IMR-90 (cell line): ENCODE results near the gene KDM6B. TPM values are rescaled to one million over a fixed set of nuclear protein-coding genes. Genes with fewer than 3 reads are reported as not detected.
A peak's percentile ranks its signal among the peaks of the same experiment; 100 is the strongest.

ENCODE experiments used
- ATAC-seq: fragments of 200-7000 bp; cut with Tn5 transposase; 2 replicates; pipeline ENCODE4 v1.9.1; 2020; ENCODE audit warnings: low read depth, mild to moderate bottlenecking, moderate library complexity
- BruUV-seq: library from RNA; stranded (reverse); fragments of 400-500 nt; replicated peaks from 2 replicates; lab custom pipeline; 2021; lab: Mats Ljungman, UMichigan
- CTCF ChIA-PET: fragments of 300-600 bp; formaldehyde crosslinking; extraction: SDS; loops from one replicate; lab custom pipeline; 2021; ENCODE audit warnings: antibody characterized with exemption; lab: Yijun Ruan, JAX
- POLR2A ChIA-PET: fragments of 300-600 bp; sonication (Branson Sonifier 250); formaldehyde crosslinking; loops from one replicate; lab custom pipeline; 2022; ENCODE audit warnings: antibody characterized with exemption; ENCODE audit not compliant: unreplicated experiment; lab: Charles Lee
- DNase-seq: peaks from one replicate; pipeline ENCODE4 v3.0.0; 2013
- H2AFZ ChIP-seq: replicated peaks from 2 replicates; pipeline ENCODE3; 2013; ENCODE audit warnings: low read length, mild to moderate bottlenecking; ENCODE audit not compliant: poor library complexity
- H2AK5ac ChIP-seq: 2 replicates; pipeline ENCODE4 v1.6.1; 2013; ENCODE audit warnings: low read depth, low read length, inconsistent platforms
- H2AK9ac ChIP-seq: replicated peaks from 2 replicates; pipeline ENCODE3; 2013; ENCODE audit warnings: mild to moderate bottlenecking, low read depth, low read length, moderate library complexity; ENCODE audit not compliant: poor library complexity
- H2BK120ac ChIP-seq: 2 replicates; pipeline ENCODE4 v1.6.1; 2013; ENCODE audit warnings: low read depth, low read length, inconsistent platforms
- H2BK15ac ChIP-seq: 3 replicates; pipeline ENCODE4 v1.6.1; 2013; ENCODE audit warnings: low read depth, low read length, inconsistent platforms
- H2BK20ac ChIP-seq: 2 replicates; pipeline ENCODE4 v1.6.1; 2013; ENCODE audit warnings: low read depth, mild to moderate bottlenecking, inconsistent platforms, low read length, moderate library complexity
- H2BK5ac ChIP-seq: 2 replicates; pipeline ENCODE4 v1.6.1; 2013; ENCODE audit warnings: mild to moderate bottlenecking, low read depth, low read length, inconsistent platforms; ENCODE audit not compliant: poor library complexity, severe bottlenecking
- H3K14ac ChIP-seq: replicated peaks from 2 replicates; pipeline ENCODE4 v1.6.1; 2013; ENCODE audit warnings: low read depth, low read length, inconsistent platforms
- H3K18ac ChIP-seq: 2 replicates; pipeline ENCODE4 v1.6.1; 2013; ENCODE audit warnings: low read depth, low read length, control low read depth
- H3K23ac ChIP-seq: 2 replicates; pipeline ENCODE4 v1.6.1; 2013; ENCODE audit warnings: low read depth, low read length, inconsistent platforms
- H3K27ac ChIP-seq: 2 replicates; pipeline ENCODE4 v1.5.1; 2013; ENCODE audit warnings: mild to moderate bottlenecking, control low read depth, low read length; ENCODE audit not compliant: insufficient read depth
- H3K27me3 ChIP-seq: 2 replicates; pipeline ENCODE4 v1.6.1; 2013; ENCODE audit warnings: low read length; ENCODE audit not compliant: control insufficient read depth, insufficient read depth
- H3K36me3 ChIP-seq: 2 replicates; pipeline ENCODE4 v1.6.1; 2013; ENCODE audit warnings: low read length, mixed read lengths; ENCODE audit not compliant: control insufficient read depth, insufficient read depth
- H3K4ac ChIP-seq: 2 replicates; pipeline ENCODE4 v1.6.1; 2013; ENCODE audit warnings: low read depth, low read length, inconsistent platforms
- H3K4me1 ChIP-seq: 2 replicates; pipeline ENCODE4 v1.6.1; 2013; ENCODE audit warnings: low read length, mixed read lengths; ENCODE audit not compliant: control insufficient read depth, insufficient read depth
- H3K4me2 ChIP-seq: 2 replicates; pipeline ENCODE4 v1.6.1; 2013; ENCODE audit warnings: low read depth, mild to moderate bottlenecking, control low read depth, low read length, moderate library complexity
- H3K4me3 ChIP-seq: 2 replicates; pipeline ENCODE4 v1.5.1; 2013; ENCODE audit warnings: low read depth, mild to moderate bottlenecking, control low read depth, low read length, moderate library complexity; ENCODE audit not compliant: insufficient read depth
- H3K56ac ChIP-seq: 2 replicates; pipeline ENCODE4 v1.6.1; 2013; ENCODE audit warnings: low read length, inconsistent platforms; ENCODE audit not compliant: insufficient read depth; ENCODE audit errors: extremely low read depth
- H3K79me1 ChIP-seq, 2 experiments: 2 replicates each; pipeline ENCODE4 v1.6.1; 2013; ENCODE audit warnings: low read length in 2 of 2, inconsistent platforms in 1 of 2, low read depth in 1 of 2
- H3K9ac ChIP-seq: 2 replicates; pipeline ENCODE4 v1.6.1; 2013; ENCODE audit warnings: low read depth, low read length, control low read depth
- H3K9me1 ChIP-seq: 2 replicates; pipeline ENCODE4 v1.6.1; 2013; ENCODE audit warnings: low read length, inconsistent platforms; ENCODE audit not compliant: insufficient read depth
- H3K9me3 ChIP-seq: 2 replicates; pipeline ENCODE4 v1.6.1; 2013; ENCODE audit warnings: low read length; ENCODE audit not compliant: control insufficient read depth, insufficient read depth
- H4K20me1 ChIP-seq: 2 replicates; pipeline ENCODE4 v1.6.1; 2013; ENCODE audit warnings: low read length, inconsistent platforms; ENCODE audit not compliant: insufficient read depth
- H4K5ac ChIP-seq: 2 replicates; pipeline ENCODE4 v1.6.1; 2013; ENCODE audit warnings: mild to moderate bottlenecking, low read depth, low read length, control low read depth
- H4K8ac ChIP-seq, 2 experiments: 2 replicates each; pipeline ENCODE4 v1.6.1; 2013; ENCODE audit warnings: low read depth in 2 of 2, low read length in 2 of 2, control low read depth in 1 of 2, inconsistent platforms in 1 of 2
- H4K91ac ChIP-seq: 2 replicates; pipeline ENCODE4 v1.6.1; 2013; ENCODE audit warnings: low read depth, low read length, inconsistent platforms; ENCODE audit not compliant: insufficient read depth
- CEBPB ChIP-seq: IDR thresholded peaks from 2 replicates; pipeline ENCODE4 v1.6.1; 2012; ENCODE audit warnings: low read depth, low read length, improper control_type of control experiment
- FOS ChIP-seq: fragments of 150-350 bp; IDR thresholded peaks from 2 replicates; pipeline ENCODE4 v1.6.1; 2016; ENCODE audit warnings: low read depth, low read length
- MAFK ChIP-seq: IDR thresholded peaks from 2 replicates; pipeline ENCODE4 v1.6.1; 2012; ENCODE audit warnings: low read depth, low read length, improper control_type of control experiment
- MAZ ChIP-seq: IDR thresholded peaks from 2 replicates; pipeline ENCODE4 v1.6.1; 2012; ENCODE audit warnings: low read depth, mild to moderate bottlenecking, low read length, improper control_type of control experiment, moderate library complexity, borderline replicate concordance
- MXI1 ChIP-seq: IDR thresholded peaks from 2 replicates; pipeline ENCODE4 v1.6.1; 2012; ENCODE audit warnings: low read depth, mild to moderate bottlenecking, low read length, moderate library complexity, borderline replicate concordance
- NFE2L2 ChIP-seq: fragments of 150-350 bp; IDR thresholded peaks from 2 replicates; pipeline ENCODE4 v1.6.1; 2016; ENCODE audit warnings: low read depth, mild to moderate bottlenecking, low read length
- POLR2A ChIP-seq: IDR thresholded peaks from 2 replicates; pipeline ENCODE4 v1.6.1; 2012; ENCODE audit warnings: mild to moderate bottlenecking, low read depth, low read length
- RAD21 ChIP-seq: IDR thresholded peaks from 2 replicates; pipeline ENCODE4 v1.6.1; 2012; ENCODE audit warnings: low read length, improper control_type of control experiment
- RCOR1 ChIP-seq: IDR thresholded peaks from 2 replicates; pipeline ENCODE4 v1.6.1; 2012; ENCODE audit warnings: mild to moderate bottlenecking, low read length, improper control_type of control experiment; ENCODE audit not compliant: insufficient replicate concordance
- SMC3 ChIP-seq: fragments of 150-350 bp; IDR thresholded peaks from 2 replicates; pipeline ENCODE4 v1.6.1; 2016; ENCODE audit warnings: low read depth, mild to moderate bottlenecking, antibody characterized with exemption, low read length, moderate library complexity
- WGBS, 2 experiments: methylation state at CpG; one replicate each; pipeline versions ENCODE4 v1.1.5 to v1.1.7; 2013; ENCODE audit warnings: missing lambda C conversion rate in 2 of 2; ENCODE audit not compliant: insufficient read length in 1 of 2; ENCODE audit errors: extremely low coverage in 2 of 2; 5-methylcytosine and 5-hydroxymethylcytosine counted together
- dilution Hi-C: fragments of 300-500 bp; cut with HindIII; formaldehyde crosslinking; loops from one replicate; pipeline ENCODE4 v1.14.3; 2018; ENCODE audit warnings: low sequenced_read_pairs; ENCODE audit not compliant: unreplicated experiment
- in situ Hi-C: fragments of 300-500 bp; cut with MboI; formaldehyde crosslinking; loops from 3 replicates; pipeline ENCODE4 v1.14.3; 2019; ENCODE audit warnings: low sequenced_read_pairs, inconsistent platforms, mixed read lengths
- intact Hi-C: fragments of 100-400 bp; cut with micrococcal nuclease; formaldehyde crosslinking; loops from 2 replicates; pipeline ENCODE4 v1.10.0; 2022
- polyA plus RNA-seq, 3 experiments: library from polyadenylated mRNA; depleted of rRNA; stranded (reverse); fragments of >200 nt; gene quantifications; 2 replicates each; pipeline ENCODE4 v1.2.3, GENCODE V29; 2012; ENCODE audit warnings: low replicate concordance in 1 of 3
- total RNA-seq: library from RNA; depleted of rRNA; stranded (reverse); fragments of >200 nt; gene quantifications from 2 replicates; pipeline ENCODE4 v1.2.3, GENCODE V29; 2012
- TF ChIP-seq, protein P1 (sequence below): conservative IDR thresholded peaks from 2 replicates; pipeline ENCODE4 v1.5.1; 2012; ENCODE audit warnings: mild to moderate bottlenecking, low read depth, low read length, improper control_type of control experiment
- TF ChIP-seq, protein P2 (sequence below): fragments of 150-350 bp; IDR thresholded peaks from 2 replicates; pipeline ENCODE4 v1.6.1; 2016; ENCODE audit warnings: low read depth, mild to moderate bottlenecking, low read length, moderate library complexity, borderline replicate concordance

KDM6B gene
- total and polyA plus RNA-seq, 2 of the 4 experiments (the other 2 are of a cell fraction), result 0.72 to 3.5 TPM

DNA sequence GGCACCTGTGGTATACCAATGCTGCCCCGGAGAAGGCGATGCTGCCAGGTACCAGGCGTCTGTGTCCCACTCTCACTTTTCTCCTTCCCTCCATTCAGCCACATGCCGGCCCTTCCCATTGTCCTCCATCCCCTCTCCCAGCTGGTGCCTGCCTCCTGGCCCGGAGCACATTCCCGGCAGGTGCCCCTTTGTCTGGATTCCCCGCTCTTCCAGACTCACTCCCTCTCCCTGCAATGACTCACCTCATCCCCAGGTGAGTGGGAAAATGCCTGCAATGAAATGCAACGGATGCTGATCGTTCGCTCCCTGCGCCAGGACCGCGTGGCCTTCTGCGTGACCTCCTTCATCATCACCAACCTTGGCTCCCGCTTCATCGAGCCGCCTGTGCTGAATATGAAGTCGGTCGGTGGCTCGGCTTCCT is 10.4 kb upstream of the KDM6B start:
- POLR2A ChIA-PET, result no interaction called here
- Histone ChIP-seq H2AK5ac (no peak overlapping the region; the same call in 1 of the 2 replicates), H4K91ac (no peak overlapping the region), H2BK15ac (no peak overlapping the region), H3K4ac (no peak overlapping the region), H3K9me1 (no peaks in the 10 kb centered on the region), H4K8ac (no peak overlapping the region), H2BK20ac (no peak overlapping the region), H3K18ac (no peak overlapping the region), H3K27me3 (peaks cover 26% of the 10 kb centered on the region), H4K20me1 (no peaks in the 10 kb centered on the region; the same call in 1 of the 2 replicates), H2BK5ac (no peak overlapping the region), H3K4me3 (no peak overlapping the region), H3K36me3 (no peaks in the 10 kb centered on the region), H3K4me2 (no peak overlapping the region), H3K9me3 (no peaks in the 10 kb centered on the region), H3K14ac (no peak overlapping the region), H3K4me1 (no peaks in the 10 kb centered on the region; the same call in 1 of the 2 replicates), H3K79me1 (no peaks in the 10 kb centered on the region), H3K9ac (no peak overlapping the region), H2BK120ac (no peak overlapping the region), H3K56ac (no peak overlapping the region), H2AFZ (peak overlapping the region; percentile 23), H4K5ac (no peak overlapping the region), H3K27ac (no peak overlapping the region), H3K23ac (no peak overlapping the region), H2AK9ac (no peak overlapping the region)
- no peak for DNase-seq
- in situ Hi-C loops (loop anchor here (5.0 kb wide), 1 partner anchor 81 kb away; no protein-coding TSS in a partner anchor), dilution Hi-C loops (no loop called here), intact Hi-C loops (loop anchor here (5.0 kb wide), 2 partner anchors 74 to 169 kb away; no protein-coding TSS in a partner anchor)
- CTCF ChIA-PET, result interaction anchor here (0.7 kb wide), 1 partner anchor 13 kb away, joined by 4 read pairs; no protein-coding TSS in a partner anchor
- 86% methylated on average over 15 of the region's 20 CpGs; no CpG with 5 or more reads in 1 of the 2 experiments for WGBS, 2 experiments
- TF ChIP-seq FOS (no peak), POLR2A (no peak), RCOR1 (no peak), SMC3 (no peak), MAFK (no peak), MAZ (no peak), MXI1 (no peak), RAD21 (no peak), NFE2L2 (no peak), CEBPB (no peak)
- TF ChIP-seq, protein P1, sequence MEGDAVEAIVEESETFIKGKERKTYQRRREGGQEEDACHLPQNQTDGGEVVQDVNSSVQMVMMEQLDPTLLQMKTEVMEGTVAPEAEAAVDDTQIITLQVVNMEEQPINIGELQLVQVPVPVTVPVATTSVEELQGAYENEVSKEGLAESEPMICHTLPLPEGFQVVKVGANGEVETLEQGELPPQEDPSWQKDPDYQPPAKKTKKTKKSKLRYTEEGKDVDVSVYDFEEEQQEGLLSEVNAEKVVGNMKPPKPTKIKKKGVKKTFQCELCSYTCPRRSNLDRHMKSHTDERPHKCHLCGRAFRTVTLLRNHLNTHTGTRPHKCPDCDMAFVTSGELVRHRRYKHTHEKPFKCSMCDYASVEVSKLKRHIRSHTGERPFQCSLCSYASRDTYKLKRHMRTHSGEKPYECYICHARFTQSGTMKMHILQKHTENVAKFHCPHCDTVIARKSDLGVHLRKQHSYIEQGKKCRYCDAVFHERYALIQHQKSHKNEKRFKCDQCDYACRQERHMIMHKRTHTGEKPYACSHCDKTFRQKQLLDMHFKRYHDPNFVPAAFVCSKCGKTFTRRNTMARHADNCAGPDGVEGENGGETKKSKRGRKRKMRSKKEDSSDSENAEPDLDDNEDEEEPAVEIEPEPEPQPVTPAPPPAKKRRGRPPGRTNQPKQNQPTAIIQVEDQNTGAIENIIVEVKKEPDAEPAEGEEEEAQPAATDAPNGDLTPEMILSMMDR, result no peak
- TF ChIP-seq, protein P2, sequence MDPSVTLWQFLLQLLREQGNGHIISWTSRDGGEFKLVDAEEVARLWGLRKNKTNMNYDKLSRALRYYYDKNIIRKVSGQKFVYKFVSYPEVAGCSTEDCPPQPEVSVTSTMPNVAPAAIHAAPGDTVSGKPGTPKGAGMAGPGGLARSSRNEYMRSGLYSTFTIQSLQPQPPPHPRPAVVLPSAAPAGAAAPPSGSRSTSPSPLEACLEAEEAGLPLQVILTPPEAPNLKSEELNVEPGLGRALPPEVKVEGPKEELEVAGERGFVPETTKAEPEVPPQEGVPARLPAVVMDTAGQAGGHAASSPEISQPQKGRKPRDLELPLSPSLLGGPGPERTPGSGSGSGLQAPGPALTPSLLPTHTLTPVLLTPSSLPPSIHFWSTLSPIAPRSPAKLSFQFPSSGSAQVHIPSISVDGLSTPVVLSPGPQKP, result no peak
- BruUV-seq, result no TSS peak
- no peak for ATAC-seq
